Tibial artery (tissue), 4 donors: ENCODE measurements around the gene VDAC2.
"Not testable (repeated sequence)": the region's sequence is repeated elsewhere in the genome, so short reads cannot be mapped to it uniquely, and the experiment has no call there.

Source experiments
- DNase-seq, 2 donors: peaks; one replicate each; pipeline ENCODE4 v3.0.0-alpha.2; 2019
- H3K27ac ChIP-seq, 2 donors: fragments of 200-600 bp; sonication (generic) in 1 of 2; 1 replicate in 1 of 2; 2 replicates in 1 of 2; pipeline ENCODE4 v1.5.1; 2018 to 2019; ENCODE audit warnings: mild to moderate bottlenecking in 1 of 2
- H3K27me3 ChIP-seq, 2 donors: fragments of 200-600 bp; sonication (generic) in 1 of 2; one replicate each; pipeline versions ENCODE4 v1.5.1 to v1.6.0; 2016 to 2019
- H3K36me3 ChIP-seq, 3 donors: fragments of 200-600 bp; sonication (generic) in 2 of 3; one replicate each; pipeline ENCODE4 v1.5.1; 2016 to 2019; ENCODE audit warnings: mild to moderate bottlenecking in 2 of 3
- H3K4me1 ChIP-seq, 4 donors: fragments of 200-600 bp; sonication (generic) in 2 of 4; 1 replicate in 3 of 4; 2 replicates in 1 of 4; pipeline ENCODE4 v1.5.1; 2016 to 2019
- H3K4me3 ChIP-seq, 2 donors: fragments of 200-600 bp; sonication (generic) in 1 of 2; 1 replicate in 1 of 2; 2 replicates in 1 of 2; pipeline ENCODE4 v1.5.1; 2018 to 2019; ENCODE audit warnings: mild to moderate bottlenecking in 2 of 2
- H3K9me3 ChIP-seq, 3 donors: fragments of 200-600 bp; sonication (generic) in 1 of 3; one replicate each; pipeline ENCODE4 v1.5.1; 2016 to 2019
- CTCF ChIP-seq, 2 experiments: fragments of 200-600 bp in 1 of 2; fragments of 450-650 bp in 1 of 2; IDR thresholded peaks; one replicate each; pipeline ENCODE4 v1.5.1; 2017 to 2019; ENCODE audit warnings: antibody characterized with exemption in 2 of 2, mild to moderate bottlenecking in 1 of 2, moderate library complexity in 1 of 2
- intact Hi-C: fragments of 100-400 bp; cut with DNase I; formaldehyde crosslinking; loops from one replicate; pipeline ENCODE4 v1.15.0; 2023; ENCODE audit warnings: low total_unique reads

Gene VDAC2

GRCh38 chr10:75211007-75211691, 553 bp downstream of the VDAC2 start:
- Histone ChIP-seq H3K4me1 (peaks cover 0 to 42% (median 26%) of the 10 kb centered on the region in 4 donors), H3K27me3 (no peaks in the 10 kb centered on the region), H3K27ac (peak overlapping the region; percentile 99), H3K9me3 (no peaks in the 10 kb centered on the region), H3K36me3 (peaks cover 23 to 35% (median 33%) of the 10 kb centered on the region in 3 donors), H3K4me3 (peak overlapping the region; percentile 62 to 97)
- intact Hi-C loops, result no loop called here
- no peak for DNase-seq
- TF ChIP-seq CTCF (IDR thresholded peaks at IDR 0.05), result no peak

DNA sequence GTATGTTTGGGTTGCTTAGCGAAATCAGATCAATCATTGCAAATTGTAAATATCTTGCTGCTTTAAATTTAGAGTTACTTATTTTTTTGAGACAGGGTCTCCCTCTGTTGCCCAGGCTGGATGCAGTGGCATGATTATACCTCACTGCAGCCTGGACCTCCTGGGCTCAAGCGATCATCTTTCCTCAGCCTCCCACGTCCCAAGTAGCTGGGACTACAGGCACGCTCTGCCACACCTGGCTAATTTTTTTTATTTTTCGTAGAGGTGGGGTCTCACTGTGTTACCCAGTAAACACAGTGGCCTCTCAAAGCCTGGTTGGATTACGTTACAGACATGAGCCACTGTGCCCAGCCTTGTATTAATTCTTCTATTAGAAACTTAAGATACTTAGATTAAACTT, 1.7 kb downstream of the VDAC2 start:
- intact Hi-C loops, result no loop called here
- peaks cover 33 to 47% (median 44%) of the 10 kb centered on the region in 3 donors for H3K36me3 ChIP-seq
- peak in 1 of 2 donors; percentile 33 for DNase-seq
- peaks cover 0 to 49% (median 33%) of the 10 kb centered on the region in 4 donors for H3K4me1 ChIP-seq
- H3K27me3 ChIP-seq, result no peaks in the 10 kb centered on the region
- H3K9me3 ChIP-seq, result no peaks in the 10 kb centered on the region
- H3K27ac ChIP-seq, result peak overlapping the region in 1 of 2 donors; percentile 99
- TF ChIP-seq CTCF (IDR thresholded peaks at IDR 0.05), result no peak
- peak overlapping the region; percentile 62 to 97 for H3K4me3 ChIP-seq

DNA sequence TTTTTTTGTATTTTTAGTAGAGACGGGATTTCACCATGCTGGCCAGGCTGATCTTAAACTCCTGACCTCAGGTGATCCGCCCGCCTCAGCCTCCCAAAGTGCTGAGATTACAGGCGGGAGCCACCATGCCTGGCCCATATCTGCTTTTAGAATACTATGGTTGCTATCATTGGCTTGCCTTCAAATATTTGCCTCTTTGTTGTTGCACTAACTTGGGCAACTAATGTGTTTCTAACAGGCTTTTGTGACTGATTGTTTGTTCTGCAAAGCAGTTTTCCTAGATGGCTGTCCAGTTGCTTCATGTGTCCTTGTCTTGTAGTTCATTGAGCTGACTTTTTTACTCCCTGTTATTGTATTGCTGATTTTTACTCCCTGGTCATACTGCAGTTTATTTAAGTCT, 9.7 kb downstream of the VDAC2 start:
- peaks cover 0 to 38% (median 23%) of the 10 kb centered on the region in 4 donors for H3K4me1 ChIP-seq
- TF ChIP-seq CTCF (IDR thresholded peaks at IDR 0.05), result no peak
- intact Hi-C loops, result no loop called here
- no peaks in the 10 kb centered on the region for H3K9me3 ChIP-seq
- H3K4me3 ChIP-seq, result no peak overlapping the region
- no peaks in the 10 kb centered on the region for H3K27me3 ChIP-seq
- H3K36me3 ChIP-seq, result peaks cover 83 to 89% (median 87%) of the 10 kb centered on the region in 3 donors
- DNase-seq, result no peak
- no peak overlapping the region for H3K27ac ChIP-seq

- peaks cover 74 to 77% (median 75%) of the 10 kb centered on the region in 3 donors for H3K36me3 ChIP-seq
- intact Hi-C loops, H3K27me3 ChIP-seq, H3K27ac ChIP-seq, H3K4me3 ChIP-seq, H3K9me3 ChIP-seq: not testable (repeated sequence)
- peaks cover 0 to 45% (median 29%) of the 10 kb centered on the region in 4 donors for H3K4me1 ChIP-seq
- peak in 1 of 2 donors; percentile 1 for DNase-seq
These were observed 10.9 kb downstream of the VDAC2 start for GRCh38 chr10:75221492-75221891.

GRCh38 chr10:75223507-75223906, 12.9 kb downstream of the VDAC2 start:
- Histone ChIP-seq H3K27ac (peak overlapping the region; percentile 74 to 80), H3K4me1 (peaks cover 0 to 63% (median 38%) of the 10 kb centered on the region in 4 donors)

More at GRCh38 chr10:75223507-75223906, 12.9 kb downstream of the VDAC2 start:
- Histone ChIP-seq H3K9me3 (no peaks in the 10 kb centered on the region), H3K4me3 (no peak overlapping the region), H3K27me3 (no peaks in the 10 kb centered on the region), H3K36me3 (peaks cover 54 to 61% (median 55%) of the 10 kb centered on the region in 3 donors)
- no peak for DNase-seq
- intact Hi-C loops, result no loop called here
- no peak for TF ChIP-seq CTCF (IDR thresholded peaks at IDR 0.05)
